HG03520 (cell line): ENCODE data around the gene MRPL32.
"Not testable (repeated sequence)": the region's sequence is repeated elsewhere in the genome, so short reads cannot be mapped to it uniquely, and the experiment has no call there.

Source experiments
- ATAC-seq: cut with Tn5 transposase; IDR thresholded peaks from one replicate; pipeline ENCODE4 v1.9.1; 2021; ENCODE audit warnings: mild to moderate bottlenecking, moderate library complexity; ENCODE audit not compliant: unreplicated experiment

MRPL32 gene

DNA sequence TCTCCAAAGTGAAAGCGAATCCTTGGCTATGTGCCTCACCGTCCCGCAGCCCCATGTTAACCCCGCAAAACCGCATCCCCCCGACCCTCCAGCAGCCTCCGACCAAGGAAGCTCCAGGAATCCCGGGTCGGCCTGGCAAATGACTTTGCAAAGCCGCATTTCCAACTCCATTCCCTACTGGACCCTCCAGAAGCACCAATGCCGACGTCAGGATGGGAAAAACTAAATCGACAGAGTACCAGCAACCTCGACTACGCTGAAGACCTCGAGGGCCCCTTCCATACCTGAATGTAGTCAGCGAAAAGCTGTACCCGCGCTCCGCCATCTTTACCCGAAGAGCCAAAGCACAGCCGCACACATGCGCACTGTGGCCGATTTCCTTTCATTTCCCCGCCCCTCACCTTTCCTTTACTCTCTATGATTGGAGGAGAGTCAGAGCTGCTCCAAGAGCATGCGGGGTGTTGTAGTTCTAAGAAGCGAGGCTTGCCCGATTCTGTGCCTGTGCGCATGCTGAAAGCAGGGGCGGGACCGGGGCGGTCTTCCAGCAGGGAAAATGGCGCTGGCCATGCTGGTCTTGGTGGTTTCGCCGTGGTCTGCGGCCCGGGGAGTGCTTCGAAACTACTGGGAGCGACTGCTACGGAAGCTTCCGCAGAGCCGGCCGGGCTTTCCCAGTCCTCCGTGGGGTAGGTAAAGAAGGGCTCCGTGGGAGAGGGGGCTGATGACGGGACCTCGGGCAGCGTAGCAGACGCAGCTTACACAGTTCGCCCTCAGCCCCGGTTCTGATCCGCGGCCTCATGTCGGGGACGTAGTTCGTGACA, at the start of gene MRPL32, which contains the start of gene PSMA2:
Gene MRPL32 (plus strand): TSS at position 543 of the 818 bp plus-strand sequence. CDS start 11 bp downstream, at position 554.
Gene PSMA2 (minus strand): TSS at position 341 of the 818 bp plus-strand sequence. CDS start 16 bp downstream, at position 325.
- peak; percentile 100 for ATAC-seq

DNA sequence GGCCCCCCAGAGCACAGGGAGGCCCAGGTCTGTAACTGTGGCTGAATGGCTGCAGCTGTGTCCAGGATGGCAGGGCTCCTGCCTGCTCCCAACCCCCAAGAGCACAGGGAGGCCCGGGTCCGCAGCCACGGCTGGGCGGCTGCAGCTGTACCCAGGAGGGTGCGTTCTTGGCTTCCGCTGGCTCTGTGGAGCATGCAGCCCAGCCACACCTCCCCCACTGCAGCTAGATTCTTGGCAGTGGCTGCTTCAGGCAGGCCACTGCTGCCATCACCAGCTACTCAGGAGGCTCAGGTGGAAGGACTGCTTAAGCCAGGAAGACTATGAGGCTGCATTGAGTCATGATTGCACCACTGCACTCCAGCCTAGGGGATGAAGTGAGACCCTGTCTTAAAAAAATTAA, 48.2 kb upstream of the MRPL32 start:
- ATAC-seq, result no peak

DNA sequence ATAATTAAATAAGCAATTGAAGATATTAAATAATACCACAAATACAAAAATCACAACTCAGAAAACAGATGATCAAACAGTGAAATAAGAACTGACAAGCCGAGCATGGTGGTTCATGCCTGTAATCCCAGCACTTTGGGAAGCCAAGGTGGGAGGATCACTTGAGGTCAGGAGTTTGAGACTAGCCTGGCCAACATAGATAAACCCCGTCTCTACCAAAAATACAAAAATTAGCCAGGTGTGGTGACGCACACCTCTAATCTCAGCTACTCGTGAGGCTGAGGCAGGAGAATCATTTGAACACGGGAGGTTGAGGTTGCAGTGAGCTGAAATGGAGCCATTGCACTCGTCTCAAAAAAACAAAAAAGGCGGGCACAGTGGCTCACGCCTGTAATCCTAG, 47.0 kb upstream of the MRPL32 start:
- not testable (repeated sequence) for ATAC-seq

DNA sequence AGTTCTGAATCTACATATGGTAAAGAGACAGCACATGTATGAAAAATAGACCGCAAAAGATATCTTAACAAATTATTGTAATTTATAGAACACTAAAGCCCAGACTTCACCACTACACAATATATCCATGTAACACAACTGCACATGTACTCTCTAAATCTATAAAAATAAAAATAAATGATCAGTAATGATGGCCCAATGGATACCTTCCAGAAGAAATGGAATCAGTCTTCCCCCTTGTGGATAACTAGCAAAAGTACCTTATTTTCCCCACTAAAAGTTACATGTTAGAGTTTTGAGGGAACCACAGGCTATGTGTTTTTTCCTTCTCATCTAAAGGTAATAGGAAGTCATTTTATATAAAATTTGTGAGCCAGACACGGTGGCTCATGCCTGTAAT, 46.0 kb upstream of the MRPL32 start:
- ATAC-seq, result no peak

DNA sequence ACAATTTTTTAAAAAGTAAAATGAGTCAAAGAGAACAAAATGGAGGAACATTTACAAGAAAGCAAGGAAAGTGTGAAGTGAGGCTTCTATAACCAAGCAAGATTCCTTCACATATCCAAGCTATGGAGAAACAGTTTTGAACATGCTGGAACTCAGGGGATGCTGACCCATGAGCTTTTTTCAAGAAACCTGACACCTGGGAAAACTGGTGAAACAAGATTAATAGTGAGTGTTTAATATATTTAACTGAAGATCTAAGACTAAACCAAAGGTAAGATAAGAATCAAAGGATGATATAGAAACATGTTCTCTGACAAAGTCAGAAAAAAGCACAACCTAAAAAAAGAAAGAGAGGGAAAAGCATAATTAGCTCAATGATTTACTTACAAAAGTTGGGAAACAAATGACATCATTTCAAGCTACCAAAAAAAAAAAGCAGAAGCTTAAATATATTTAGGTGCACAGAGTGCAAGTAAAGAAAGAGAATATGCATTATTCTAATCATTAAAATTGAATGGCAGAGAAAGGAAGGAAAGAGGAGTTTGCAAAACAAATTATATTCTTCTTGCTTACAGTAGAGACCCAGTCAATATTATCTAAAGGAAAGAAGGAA, 45.2 kb upstream of the MRPL32 start:
- ATAC-seq, result no peak

DNA sequence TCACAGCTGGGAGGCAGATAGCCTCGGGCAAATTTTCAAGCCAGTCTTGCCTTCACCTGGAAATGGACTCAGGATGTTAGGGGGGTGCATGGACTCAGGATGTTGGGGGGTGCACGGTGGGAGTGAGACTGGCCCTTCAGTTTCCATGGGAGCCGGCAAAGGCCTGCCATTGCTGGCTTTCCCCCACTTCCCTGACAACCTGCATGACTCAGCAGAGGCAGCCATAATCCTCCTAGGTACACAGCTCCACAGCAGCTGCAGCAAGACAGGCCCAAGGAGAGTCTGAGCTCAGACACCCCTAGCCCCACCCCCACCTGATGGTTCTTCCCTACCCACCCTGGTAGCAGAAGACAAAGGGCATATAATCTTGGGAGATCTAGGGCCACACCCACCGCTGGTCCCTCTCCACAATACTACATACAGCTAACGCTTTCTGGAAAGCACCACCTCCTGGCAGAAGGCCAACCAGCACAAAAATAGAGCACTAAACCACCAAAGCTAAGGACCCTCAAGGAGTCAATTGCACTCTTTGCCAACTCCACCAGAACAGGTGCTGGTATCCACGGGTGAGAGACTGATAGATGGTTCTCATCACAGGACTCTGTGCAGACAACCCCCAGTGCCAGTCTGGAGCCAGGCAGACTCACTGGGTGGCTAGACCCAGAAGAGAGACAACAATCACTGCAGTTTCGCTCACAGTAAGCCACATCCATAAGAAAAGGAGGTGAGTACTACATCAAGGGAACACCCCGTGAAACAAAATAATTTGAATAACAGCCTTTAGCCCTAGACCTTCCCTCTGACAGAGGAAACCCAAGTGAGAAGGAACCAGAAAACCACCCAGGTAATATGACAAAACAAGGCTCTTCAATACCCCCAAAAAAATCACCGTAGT, 38.6 kb upstream of the MRPL32 start:
- no peak for ATAC-seq

DNA sequence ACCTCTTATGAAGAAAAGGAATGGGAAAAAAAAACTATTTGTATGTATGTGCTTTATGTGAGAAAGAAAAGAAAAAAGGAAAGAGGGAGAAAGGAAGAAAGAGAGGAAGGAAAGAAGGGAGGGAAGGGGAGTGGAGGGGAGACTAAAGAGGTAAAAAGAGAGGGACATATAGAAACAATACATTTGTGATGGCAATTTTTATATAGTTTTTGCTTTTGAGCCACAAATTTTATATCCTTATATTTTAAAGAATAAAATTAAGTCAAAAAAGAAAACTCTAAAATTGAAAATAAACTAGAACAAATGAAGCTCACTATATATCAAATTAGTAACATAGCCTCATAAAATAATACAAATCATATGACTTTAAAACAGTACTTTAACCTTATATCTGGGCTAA, 31.3 kb upstream of the MRPL32 start:
- ATAC-seq, result no peak

DNA sequence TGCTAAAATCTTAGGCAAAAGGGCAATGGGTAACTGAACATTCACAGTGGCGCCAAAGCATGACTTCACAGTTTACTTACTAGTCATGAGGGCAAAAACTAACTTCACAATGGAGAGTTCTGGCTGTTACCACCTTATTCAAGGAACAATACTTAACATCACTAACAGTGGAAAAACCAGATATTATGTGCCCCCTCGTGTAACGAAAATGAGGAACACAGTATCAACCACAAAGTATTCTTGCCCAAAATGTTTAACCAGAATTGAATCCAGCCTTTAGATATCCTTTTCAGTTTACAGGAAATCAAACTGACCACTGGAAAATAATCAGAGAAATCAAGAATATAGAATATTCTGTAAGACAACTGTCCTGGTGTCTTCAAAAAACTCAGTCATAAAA, 29.8 kb upstream of the MRPL32 start:
- ATAC-seq, result no peak

DNA sequence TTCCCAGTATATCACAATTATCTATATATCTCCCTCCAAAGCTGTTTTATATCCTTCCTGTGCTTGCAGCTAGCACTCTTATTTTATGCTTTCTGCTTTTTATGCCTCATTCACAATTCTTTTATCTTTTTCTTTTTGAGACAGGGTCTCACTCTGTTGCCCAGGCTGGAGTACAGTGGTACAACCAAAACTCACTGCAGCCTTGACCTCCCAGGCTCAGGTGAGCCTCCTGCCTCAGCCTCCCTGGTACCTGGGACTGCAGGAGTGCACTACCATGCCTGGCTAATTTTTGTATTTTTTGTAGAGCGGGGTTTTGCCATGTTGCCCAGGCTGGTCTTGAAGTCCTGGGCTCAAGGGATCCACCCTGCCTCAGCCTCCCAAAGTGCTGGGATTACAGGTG, 26.0 kb upstream of the MRPL32 start:
- ATAC-seq, result no peak

DNA sequence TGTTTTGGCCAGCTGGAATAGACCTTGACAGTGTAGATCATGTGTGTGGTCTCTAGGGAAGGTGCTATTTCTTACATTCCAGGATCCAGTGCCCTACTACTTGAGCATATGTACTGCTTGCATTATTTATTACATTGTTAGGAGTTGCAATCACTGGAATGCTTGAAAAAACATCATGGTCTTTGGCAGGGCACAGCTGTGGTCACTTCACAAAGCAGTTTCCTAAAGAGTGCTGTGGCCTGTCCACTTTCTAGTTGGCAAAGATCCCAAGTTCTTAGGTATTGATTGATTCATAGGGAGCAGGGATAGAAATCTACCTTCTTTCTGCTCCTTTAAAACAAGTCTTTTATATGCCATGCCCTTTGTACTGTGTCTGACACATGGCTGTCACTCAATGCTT, 24.9 kb upstream of the MRPL32 start:
- ATAC-seq, result no peak

DNA sequence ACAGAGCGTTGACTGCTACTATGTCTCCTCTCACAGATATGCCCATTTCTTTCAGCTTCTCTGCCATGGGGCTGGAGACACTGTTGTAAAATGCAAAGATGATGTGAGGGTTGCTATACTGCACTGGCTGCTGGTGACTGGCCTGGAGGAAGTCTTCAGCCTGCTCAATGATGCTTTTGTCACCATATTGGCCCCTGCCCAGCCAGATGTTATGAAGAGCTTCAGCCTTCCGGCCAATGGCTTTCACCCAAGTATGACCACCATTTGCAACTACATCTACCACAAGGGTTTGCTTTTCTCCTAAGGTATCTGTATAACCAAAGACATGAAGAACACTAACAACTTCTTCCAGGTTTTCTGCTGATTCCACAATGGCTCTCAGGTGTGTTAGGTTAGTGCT, 21.9 kb upstream of the MRPL32 start:
- ATAC-seq, result no peak

DNA sequence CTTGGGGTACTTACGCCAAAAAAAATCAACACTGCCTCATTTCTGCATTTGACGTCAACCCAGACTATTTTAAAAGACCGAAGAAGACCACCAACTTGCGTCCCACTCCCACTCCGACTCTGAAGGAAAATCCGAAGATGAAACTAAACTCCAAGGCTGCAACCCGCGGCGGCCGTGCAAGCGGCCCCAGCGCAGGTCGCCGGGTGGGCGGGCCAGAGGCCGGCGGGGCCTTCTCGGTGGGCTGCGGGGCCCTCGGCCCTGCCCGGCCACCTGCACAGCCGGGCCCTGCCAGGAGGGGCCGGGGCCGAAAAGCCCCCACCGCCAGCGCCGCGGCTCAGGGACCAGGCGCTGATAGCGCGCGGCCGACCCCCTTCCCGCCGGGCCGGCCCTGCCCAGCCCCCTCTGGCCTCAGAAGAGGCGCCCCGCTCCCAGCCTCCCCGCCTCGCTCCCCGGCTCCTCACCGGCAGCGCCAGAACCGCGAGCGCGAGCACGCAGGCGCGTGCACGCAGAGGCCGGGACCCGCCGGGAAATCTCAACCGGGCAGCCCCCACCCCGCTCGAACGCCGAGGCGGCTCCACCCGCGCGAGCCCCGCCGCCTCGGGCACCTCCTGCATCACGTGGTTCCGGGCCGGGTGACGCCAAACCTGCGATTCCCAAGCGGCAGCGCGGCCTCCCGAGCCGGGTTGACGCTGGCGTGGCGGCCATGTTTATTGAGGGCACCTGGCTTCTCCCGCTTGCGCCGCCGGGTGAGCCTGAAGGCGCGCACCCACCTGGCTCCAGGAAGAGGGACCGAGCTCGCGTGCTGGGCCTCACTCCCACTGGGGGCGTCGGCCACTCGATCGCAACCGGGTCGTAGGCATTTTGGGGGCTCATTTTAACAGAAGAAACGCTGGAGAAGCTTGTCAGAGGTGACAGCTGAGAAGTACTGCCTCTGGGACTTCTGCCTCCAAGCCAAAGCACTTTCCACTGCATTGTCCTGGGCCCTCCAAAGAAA, 20.4 kb upstream of the MRPL32 start, which contains the start of gene C7orf25:
Gene C7orf25 (minus strand): TSS at position 617 of the 994 bp plus-strand sequence. CDS start 1,170 bp downstream, outside the sequence.
- peak; percentile 91 for ATAC-seq

DNA sequence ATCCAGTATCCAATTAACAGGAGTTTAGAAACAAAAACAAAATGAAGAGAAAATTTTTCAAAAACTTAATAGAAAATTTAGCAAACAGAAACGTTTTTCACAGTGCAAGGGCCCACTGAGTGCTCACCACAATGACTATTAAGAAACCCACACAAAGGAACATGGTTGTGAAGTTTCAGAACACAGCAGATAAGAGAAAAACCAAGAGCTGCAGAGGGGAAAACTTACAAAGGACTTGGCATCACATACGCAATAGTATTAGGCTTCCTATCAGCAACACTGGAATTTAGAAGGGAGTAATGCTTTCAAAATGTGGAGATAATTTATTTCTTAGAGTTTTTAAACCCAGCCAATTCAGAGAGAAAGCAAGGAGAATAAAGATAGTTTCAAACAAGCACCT, 18.6 kb upstream of the MRPL32 start:
- ATAC-seq, result no peak

DNA sequence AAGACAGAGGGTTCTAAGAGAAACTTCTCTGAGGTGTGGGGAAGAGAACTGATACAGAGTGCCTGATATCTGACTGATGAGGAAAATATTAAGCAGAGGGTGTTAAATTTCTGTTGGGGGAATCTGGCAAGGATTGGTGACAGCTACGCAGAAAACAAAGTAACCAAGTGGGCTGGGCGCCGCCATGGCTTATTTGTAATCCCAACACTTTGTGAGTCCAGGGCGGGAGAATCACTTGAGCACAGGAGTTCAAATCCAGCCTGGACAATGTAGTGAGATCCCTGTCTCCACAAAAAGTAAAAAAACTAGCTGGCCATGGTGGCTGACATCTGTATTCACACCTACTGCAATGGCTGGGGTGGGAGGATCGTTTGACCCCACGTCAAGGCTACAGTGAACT, 18.2 kb upstream of the MRPL32 start:
- no peak for ATAC-seq

DNA sequence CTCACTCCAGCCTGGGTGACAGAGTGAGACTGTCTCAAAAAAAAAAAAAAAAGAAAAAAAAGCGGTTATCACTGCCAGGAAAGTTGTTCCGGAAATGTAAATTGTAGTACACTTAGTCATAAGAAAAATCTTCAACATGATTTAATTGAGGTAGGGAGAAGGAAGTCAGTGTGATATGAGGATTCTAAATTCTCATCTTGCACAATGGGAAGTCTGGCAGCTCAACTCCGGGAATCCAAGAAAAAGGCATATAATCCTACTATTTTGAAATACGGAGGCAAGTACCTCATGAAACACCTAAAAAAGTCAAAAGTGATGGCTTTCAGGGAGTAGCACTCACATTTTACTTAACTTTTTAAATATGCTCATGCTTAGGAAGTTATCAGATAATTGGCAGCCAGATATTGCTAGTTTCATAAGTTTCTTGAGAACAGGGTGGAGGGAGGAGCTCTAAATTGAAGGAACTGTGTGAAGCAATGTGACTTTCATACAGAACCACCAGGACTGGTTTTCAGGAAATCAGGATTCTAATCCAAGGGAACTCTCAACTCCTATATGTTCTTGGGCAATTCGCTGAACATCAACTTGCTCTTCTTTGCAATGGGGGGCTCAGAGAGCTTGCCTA, 17.6 kb upstream of the MRPL32 start:
- no peak for ATAC-seq

DNA sequence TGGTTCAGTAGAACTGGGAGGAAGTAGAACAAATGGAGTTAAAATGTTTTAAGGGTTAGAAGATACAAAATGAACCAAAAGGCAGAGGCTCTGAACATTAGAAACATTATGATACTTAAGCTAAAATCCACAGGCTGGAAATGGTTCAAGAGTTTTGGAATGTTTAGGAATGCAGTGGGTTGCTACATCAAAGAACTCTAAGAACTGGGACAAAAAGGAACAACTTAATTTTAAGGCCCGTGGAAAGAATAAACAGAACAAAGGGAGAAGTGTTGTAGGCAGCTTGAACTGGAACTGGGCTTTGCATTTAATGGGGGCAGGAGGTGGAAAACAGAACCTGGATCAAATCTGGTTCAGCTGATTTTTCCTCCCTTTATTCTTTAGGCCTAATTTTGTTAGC, 16.8 kb upstream of the MRPL32 start:
- no peak for ATAC-seq

DNA sequence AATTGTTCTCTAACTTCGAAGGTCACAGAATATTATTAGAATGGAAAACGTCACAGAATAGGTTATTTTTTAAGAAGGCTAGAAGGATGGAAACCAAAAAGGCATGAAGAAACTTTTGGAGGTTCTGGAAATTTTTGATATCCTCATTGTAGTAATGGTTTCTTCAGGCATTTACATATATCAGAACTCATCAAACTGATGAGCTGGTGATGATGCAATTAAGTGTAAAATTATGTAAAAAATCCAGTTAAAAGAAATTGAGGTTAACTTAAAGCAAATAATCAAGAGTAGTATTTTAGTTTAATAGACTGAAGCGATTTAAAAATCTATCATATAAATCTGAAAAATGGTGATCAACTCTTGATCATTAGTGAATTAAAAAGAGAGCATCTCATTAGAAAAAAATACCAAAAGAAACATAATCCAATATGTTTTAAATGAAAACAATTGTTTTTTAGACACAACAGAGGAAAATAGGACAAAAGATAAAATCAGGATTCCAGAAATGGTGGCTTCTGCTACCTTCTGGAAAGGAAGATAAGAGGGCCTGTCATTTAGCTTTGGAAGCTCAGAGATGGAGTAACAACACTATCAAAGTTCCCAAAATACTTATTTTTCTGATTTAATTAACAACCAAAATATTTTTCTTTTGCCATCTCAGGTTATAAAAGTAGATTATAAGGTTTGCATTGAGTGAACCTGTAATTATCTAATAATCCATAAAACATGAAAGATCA, 10.0 kb upstream of the MRPL32 start:
- ATAC-seq, result no peak

DNA sequence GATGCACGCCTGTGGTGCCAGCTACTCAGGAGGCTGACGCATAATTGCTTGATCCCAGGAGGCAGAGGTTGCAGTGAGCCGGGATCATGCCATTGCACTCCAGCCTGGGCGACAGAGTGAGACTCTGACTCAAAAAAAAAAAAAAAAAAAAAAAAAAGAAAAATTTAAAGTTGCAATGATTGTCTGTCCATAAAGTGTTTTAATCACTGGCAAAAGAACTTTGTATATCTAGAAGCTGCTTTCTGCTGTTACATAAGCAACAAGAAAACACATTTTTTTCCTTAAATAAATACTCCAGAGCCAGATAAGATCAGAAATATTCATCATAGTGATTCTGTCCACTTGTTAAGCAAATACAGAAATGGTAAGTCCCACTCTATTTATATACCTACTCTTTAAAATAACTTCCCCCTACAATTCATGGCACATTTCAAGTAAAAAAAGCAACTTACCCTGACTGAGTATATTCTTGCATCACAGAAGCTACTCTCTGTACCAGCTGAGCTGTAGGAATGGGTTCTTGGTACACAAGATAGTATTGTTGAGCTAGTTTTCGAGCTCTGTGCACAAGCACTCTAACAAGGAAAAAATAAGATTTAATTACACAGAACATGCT, 7.8 kb upstream of the MRPL32 start:
- ATAC-seq, result no peak
